NCI-H1694 treated with DMSO at 0.1 percent for 48 hours (cell line): ENCODE data around the gene ARHGEF3.
A peak's percentile ranks its signal among the peaks of the same experiment; 100 is the strongest.

Experiments
- DNase-seq: peaks from one replicate; lab custom pipeline; 2025; lab: John Stamatoyannopoulos, UW

Gene ARHGEF3

GRCh38 chr3:56801662-56802377 is at the start of gene ARHGEF3:
Gene ARHGEF3, minus strand, starts transcription at chr3:56801949. Its CDS starts 151 bp downstream, at chr3:56801798.
- DNase-seq: peak; percentile 29

GRCh38 chr3:56849698-56850097 is 47.9 kb upstream of the ARHGEF3 start:
- DNase-seq: no peak

DNA sequence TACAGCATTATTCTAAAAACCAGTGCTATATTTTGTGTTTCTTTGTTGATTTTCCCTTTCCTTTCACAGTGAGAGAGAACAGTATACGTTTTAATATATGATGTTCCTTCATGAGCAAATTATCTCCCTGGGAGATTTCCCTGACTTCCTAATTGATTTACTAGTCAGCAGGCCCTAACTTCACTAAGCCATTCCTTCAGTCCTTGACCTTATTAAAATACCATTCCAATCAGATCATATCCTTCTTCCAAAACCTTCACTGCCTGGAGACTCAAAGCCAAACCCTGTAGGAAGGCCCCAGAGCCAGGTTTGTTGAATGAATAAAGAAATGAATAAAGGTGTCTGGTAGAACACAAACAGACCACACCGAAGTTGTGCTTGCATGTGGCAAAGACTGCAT is 43.8 kb upstream of the ARHGEF3 start:
- DNase-seq: no peak

GRCh38 chr3:56844536-56844935 is 42.8 kb upstream of the ARHGEF3 start:
- no peak for DNase-seq

GRCh38 chr3:56839784-56840715 is 38.3 kb upstream of the ARHGEF3 start:
- no peak for DNase-seq

GRCh38 chr3:56838448-56838847 is 36.7 kb upstream of the ARHGEF3 start:
- DNase-seq: no peak

GRCh38 chr3:56837196-56837955 is 35.6 kb upstream of the ARHGEF3 start:
- no peak for DNase-seq

GRCh38 chr3:56836276-56837163 is 34.8 kb upstream of the ARHGEF3 start:
- no peak for DNase-seq

GRCh38 chr3:56835650-56836227 is 34.0 kb upstream of the ARHGEF3 start:
- no peak for DNase-seq

DNA sequence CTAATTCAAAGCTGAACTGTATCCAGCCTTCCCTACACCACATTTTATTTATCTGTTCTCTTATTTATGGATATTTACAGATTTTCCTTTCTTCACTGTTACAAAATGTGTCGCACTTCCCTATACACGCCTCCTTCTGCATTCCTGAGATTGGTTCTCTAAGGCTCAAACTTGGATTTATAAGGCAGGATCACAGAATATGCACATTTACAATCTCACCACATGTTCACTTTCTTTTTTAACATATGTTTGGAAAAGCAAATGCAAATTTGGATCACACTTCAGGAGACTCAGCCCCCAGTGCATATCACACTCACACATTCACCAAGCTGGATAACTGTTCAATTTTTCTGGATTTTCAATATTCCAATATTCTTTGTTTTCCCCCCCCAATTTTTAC is 31.8 kb upstream of the ARHGEF3 start:
- DNase-seq: no peak

DNA sequence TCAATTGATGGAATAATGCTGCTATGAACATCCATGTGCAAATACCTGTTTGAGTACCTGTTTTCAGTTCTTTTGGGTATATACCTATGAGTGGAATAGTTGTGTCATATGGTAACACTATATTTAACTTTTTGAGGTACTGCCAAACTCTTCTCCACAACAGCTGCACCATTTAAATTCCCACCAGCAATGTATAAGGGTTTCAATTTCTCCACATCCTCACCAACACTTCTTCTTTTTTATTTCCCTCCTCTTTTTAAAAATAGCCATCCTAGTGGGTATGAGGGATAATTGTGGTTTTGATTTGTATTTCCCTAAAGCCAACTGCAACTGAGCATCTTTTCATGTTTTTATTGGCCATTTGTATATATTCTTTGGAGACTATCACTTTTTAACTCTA is 31.3 kb upstream of the ARHGEF3 start:
- no peak for DNase-seq

GRCh38 chr3:56831572-56831971 is 29.8 kb upstream of the ARHGEF3 start:
- no peak for DNase-seq

- DNase-seq: no peak
Measured at GRCh38 chr3:56830884-56831283, 29.1 kb upstream of the ARHGEF3 start.

DNA sequence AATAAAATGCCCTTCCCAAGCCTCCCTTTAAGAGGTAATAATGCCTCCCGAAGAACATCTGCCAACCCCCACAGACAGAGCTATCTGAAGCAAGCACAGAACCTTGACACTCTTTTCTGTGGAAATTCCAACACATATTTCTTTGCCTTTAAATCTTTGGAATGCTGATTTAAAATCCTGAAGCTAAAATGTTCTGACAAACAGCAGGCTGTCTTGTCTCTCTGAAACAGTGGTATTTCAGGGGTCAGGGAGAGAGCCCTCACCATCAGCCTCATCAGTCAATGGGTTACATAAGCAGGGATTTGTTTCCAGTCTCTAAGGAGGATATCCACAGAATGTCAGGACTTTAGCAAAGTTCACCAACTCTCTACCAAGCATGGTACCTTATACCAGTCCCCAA is 27.8 kb upstream of the ARHGEF3 start:
- no peak for DNase-seq

GRCh38 chr3:56826831-56827722 is 25.3 kb upstream of the ARHGEF3 start:
- no peak for DNase-seq

DNA sequence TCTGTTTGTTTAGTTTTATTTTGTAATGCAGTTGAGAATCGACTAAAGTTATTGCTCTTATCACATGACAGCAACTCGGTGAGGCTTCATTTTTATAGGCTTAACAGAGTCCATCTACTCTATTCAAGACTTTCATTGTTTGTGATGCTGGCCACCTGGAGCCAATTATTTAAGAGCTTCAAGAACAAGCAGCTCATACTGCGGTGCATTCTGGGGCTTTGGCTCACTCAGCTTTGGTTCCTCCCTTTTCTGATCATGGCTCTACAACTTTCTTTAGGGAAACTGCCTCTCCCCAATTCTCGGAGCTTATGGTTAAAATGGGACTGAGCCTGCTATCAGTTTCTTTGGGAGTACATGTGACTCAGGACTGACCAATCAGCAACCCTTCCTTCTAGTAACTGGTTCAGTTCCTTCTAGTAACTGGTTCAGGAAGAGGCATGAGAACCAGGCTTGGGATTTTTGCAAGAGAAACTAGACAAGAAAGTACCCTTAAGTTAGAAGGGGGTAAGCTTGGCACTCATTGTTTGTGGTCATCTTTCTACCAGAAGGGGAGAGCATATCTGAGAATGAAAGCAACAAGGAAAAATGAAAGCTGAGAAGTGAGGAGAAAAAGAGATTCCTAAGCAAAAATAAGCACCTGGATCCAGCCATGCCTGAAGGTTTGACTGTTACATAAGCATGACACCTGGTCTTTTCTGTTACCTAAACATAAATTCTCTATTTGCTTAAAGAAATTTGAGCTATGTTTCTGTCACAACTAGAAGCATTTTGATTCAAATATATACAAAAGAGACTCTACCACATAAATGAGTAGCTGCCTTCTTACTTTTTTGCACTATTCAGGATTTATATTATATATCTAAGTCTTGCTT is 24.1 kb upstream of the ARHGEF3 start:
- DNase-seq: no peak

- no peak for DNase-seq
Measured at GRCh38 chr3:56823984-56824703, 22.4 kb upstream of the ARHGEF3 start.

DNA sequence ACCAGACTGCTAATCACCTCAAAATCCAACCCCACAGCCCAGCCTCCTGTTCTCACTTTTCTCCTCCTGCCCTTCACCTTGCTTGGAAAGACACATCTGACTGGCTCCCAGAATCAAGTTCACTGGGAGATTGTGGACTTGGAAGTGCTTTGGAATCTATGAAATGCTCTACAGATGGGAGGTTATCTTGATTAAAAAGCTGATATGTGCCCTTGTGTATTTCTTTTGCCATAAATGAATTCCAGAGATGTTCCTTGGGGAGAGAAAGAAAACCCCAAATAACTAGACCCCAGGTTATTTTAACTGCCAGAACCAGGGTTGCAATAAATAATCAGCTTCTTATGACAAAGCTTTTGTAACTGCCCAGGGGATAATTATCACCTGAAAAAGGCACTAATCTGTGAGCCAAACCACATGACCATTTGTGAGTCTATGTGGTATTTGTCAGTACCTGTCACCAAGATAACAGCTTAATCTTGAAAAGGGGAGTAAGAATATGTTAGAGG is 21.7 kb upstream of the ARHGEF3 start:
- DNase-seq: no peak
